Subcutaneous adipose tissue (tissue), 4 donors: Measurements from ENCODE around the gene TESPA1. TPM values are rescaled to one million over a fixed set of nuclear protein-coding genes. Genes with fewer than 3 reads are reported as not detected.

Source experiments
- total RNA-seq, 4 donors: library from RNA; depleted of rRNA; stranded (reverse); fragments of >200 nt; gene quantifications; one replicate each; pipeline ENCODE4 v1.1.0, GENCODE V29; 2016
- TF ChIP-seq, protein P1 (sequence below): fragments of 450-650 bp; IDR thresholded peaks from one replicate; pipeline ENCODE4 v1.5.1; 2016; ENCODE audit warnings: low read depth, mild to moderate bottlenecking, control low read depth, antibody characterized with exemption, moderate library complexity

TESPA1 gene
- total RNA-seq, 4 donors from 2014 or later, result 1.5 to 2.1 (median 1.9) TPM; not detected in 1

DNA sequence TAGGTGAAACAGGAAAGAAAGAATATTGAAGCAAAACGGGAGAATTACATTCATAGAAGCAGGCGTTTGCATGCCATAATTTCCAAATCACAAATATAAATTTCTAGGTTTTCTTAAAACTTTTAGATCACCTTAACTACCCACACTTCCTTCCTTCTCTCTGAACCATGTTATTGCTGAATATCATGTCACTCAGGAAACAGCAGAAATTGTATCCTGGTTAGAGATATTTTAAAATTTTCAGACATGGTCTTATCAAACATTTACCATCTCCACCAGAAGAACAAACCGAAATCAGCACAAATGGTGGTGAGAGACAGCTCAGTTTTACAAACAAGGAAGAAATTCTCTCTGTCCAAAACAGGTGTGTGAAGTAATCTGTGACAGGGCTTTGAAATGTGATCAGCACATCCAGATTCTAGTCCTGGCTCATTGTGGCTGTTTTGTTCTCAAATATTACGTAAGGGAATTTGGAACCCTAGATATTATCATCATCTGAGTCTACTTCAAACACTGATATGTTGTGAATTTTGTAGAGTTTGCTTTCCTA lies 16.3 kb downstream of the TESPA1 start:
- TF ChIP-seq, protein P1, sequence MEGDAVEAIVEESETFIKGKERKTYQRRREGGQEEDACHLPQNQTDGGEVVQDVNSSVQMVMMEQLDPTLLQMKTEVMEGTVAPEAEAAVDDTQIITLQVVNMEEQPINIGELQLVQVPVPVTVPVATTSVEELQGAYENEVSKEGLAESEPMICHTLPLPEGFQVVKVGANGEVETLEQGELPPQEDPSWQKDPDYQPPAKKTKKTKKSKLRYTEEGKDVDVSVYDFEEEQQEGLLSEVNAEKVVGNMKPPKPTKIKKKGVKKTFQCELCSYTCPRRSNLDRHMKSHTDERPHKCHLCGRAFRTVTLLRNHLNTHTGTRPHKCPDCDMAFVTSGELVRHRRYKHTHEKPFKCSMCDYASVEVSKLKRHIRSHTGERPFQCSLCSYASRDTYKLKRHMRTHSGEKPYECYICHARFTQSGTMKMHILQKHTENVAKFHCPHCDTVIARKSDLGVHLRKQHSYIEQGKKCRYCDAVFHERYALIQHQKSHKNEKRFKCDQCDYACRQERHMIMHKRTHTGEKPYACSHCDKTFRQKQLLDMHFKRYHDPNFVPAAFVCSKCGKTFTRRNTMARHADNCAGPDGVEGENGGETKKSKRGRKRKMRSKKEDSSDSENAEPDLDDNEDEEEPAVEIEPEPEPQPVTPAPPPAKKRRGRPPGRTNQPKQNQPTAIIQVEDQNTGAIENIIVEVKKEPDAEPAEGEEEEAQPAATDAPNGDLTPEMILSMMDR, result no peak

DNA sequence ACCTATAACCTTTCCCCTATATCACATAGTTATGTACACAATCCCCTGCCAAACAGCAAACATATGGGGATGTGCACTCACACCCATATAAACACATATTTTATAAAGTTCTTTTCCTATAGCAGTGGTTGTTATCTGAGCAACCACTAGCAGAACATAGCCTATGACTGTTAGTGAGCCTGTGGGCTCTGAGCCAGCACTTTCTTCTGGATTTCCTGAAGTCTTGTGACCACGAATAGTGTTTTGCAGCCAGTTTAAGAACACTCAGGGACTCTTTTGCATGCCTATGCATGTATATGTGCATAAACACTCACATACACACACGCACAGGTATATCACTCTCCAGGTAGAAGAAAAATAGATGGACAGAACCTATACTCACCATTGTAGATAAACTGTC lies 17.1 kb downstream of the TESPA1 start:
- TF ChIP-seq, protein P1, result no peak

- TF ChIP-seq, protein P1, result no peak
These were observed 23.4 kb downstream of the TESPA1 start for GRCh38 chr12:54961190-54961589.

- TF ChIP-seq, protein P1, result no peak
These were observed 25.1 kb downstream of the TESPA1 start for GRCh38 chr12:54959291-54960018.

DNA sequence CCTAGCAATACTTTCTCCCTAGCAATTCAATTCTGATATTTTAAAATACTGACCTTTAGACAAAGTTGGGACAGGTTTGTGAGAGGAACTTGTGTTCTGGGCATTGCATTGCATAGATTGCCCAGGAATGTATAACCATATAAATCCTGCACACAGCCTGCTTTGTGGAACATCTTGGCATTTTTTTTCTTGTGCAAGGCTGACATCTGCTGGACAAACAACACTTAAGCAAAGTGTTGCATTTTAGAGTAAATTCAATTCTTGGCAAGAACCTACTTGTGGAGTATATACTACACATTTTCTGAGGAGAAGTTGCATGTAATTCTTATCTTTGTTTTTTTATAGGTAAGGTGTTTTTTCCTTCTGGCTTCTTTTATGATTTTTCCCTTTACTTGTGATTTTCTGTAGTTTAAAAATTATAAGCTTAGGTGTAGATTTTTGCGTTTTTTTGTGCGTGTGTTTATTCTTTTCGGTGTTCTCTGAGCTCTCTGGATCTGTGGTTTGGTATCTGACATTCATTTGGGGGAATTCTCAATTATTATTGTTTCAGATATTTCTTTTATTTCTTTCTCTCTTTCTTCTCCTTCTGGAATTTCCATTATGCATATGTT lies 26.4 kb downstream of the TESPA1 start:
- TF ChIP-seq, protein P1, result no peak

GRCh38 chr12:54956818-54957641 lies 27.5 kb downstream of the TESPA1 start:
- TF ChIP-seq, protein P1, result no peak

DNA sequence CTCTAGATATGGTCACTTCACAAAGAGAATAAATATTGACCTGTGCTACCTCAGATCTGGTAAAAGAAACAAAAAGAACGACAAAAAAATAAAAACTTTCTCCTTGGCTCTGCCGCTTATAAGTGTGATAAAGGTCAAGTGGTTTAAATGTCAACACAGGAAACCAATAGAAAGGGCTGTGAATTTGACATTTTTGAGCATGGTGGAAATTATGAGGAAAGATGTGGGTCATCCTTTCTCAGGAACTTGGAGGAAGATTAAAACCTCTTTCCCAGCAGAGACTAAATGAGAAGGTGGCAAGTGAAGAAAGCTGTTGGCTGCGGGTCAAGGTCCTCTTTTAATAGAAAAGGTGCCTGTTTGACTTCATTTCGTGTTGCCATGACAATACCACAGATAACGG lies 28.2 kb downstream of the TESPA1 start:
- TF ChIP-seq, protein P1, result no peak
